Brain microvascular endothelial cell (primary cell): ENCODE results near the gene NELFCD.
"Not testable (repeated sequence)": the region's sequence is repeated elsewhere in the genome, so short reads cannot be mapped to it uniquely, and the experiment has no call there.

Experiments
- DNase-seq: peaks from one replicate; pipeline ENCODE4 v3.0.0-alpha.2; 2020
- H3K27ac ChIP-seq: fragments of 250-450 bp; sonication (Bioruptor Pico); 2 replicates; pipeline ENCODE4 v1.5.1; 2020; ENCODE audit warnings: mild to moderate bottlenecking, moderate library complexity
- H3K27me3 ChIP-seq: fragments of 250-450 bp; sonication (Bioruptor Pico); replicated peaks from 2 replicates; pipeline ENCODE4 v1.5.1; 2020; ENCODE audit warnings: mild to moderate bottlenecking
- H3K36me3 ChIP-seq: fragments of 250-450 bp; sonication (Bioruptor Pico); replicated peaks from 2 replicates; pipeline ENCODE4 v1.5.1; 2020; ENCODE audit warnings: mild to moderate bottlenecking
- H3K4me3 ChIP-seq: 2 replicates; pipeline ENCODE4 v1.5.1; 2011; ENCODE audit warnings: low read depth, mild to moderate bottlenecking, control low read depth, low read length, moderate library complexity
- in situ Hi-C: cut with HindIII; loops from 2 replicates; pipeline ENCODE4 v1.10.0; 2017; ENCODE audit warnings: low sequenced_read_pairs, low pct_ligation_motif_present
- TF ChIP-seq, protein P1 (sequence below): IDR thresholded peaks from 2 replicates; pipeline ENCODE4 v1.5.1; 2011; ENCODE audit warnings: low read depth, mild to moderate bottlenecking, moderate library complexity, low read length, control low read depth, inconsistent platforms; ENCODE audit errors: missing control alignments

NELFCD gene

DNA sequence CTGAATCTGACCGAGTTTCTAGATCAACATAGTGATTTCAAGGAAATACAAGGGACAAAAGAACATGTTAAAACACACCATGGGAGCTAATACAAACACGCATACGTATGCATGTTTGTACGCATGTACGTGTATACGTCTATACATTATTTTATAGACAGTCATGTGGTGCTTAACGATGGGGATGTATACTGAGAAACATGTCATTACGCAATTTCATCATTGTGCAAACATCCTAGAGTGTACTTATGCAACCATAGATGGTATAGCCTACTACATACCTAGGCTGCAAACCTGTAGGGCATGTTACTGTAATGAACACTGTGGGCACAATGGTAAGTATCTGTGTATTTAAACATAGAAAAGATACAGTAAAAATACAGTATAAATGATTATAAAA, 25.0 kb upstream of the NELFCD start:
- Histone ChIP-seq H3K27me3 (no peaks in the 10 kb centered on the region), H3K4me3 (no peak overlapping the region), H3K27ac (no peak overlapping the region), H3K36me3 (no peaks in the 10 kb centered on the region)
- DNase-seq, result no peak
- TF ChIP-seq, protein P1, sequence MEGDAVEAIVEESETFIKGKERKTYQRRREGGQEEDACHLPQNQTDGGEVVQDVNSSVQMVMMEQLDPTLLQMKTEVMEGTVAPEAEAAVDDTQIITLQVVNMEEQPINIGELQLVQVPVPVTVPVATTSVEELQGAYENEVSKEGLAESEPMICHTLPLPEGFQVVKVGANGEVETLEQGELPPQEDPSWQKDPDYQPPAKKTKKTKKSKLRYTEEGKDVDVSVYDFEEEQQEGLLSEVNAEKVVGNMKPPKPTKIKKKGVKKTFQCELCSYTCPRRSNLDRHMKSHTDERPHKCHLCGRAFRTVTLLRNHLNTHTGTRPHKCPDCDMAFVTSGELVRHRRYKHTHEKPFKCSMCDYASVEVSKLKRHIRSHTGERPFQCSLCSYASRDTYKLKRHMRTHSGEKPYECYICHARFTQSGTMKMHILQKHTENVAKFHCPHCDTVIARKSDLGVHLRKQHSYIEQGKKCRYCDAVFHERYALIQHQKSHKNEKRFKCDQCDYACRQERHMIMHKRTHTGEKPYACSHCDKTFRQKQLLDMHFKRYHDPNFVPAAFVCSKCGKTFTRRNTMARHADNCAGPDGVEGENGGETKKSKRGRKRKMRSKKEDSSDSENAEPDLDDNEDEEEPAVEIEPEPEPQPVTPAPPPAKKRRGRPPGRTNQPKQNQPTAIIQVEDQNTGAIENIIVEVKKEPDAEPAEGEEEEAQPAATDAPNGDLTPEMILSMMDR, result no peak
- in situ Hi-C loops, result no loop called here

GRCh38 chr20:58959652-58960051, 21.4 kb upstream of the NELFCD start:
- Histone ChIP-seq H3K4me3 (no peak overlapping the region), H3K36me3 (no peaks in the 10 kb centered on the region), H3K27me3 (no peaks in the 10 kb centered on the region), H3K27ac (no peak overlapping the region)
- in situ Hi-C loops, result no loop called here
- TF ChIP-seq, protein P1, result no peak
- DNase-seq, result no peak

GRCh38 chr20:58963060-58963584, 17.9 kb upstream of the NELFCD start:
- in situ Hi-C loops, result no loop called here
- no peaks in the 10 kb centered on the region for H3K36me3 ChIP-seq
- H3K4me3 ChIP-seq, result no peak overlapping the region
- TF ChIP-seq, protein P1, result no peak
- H3K27ac ChIP-seq, result no peak overlapping the region
- H3K27me3 ChIP-seq, result no peaks in the 10 kb centered on the region
- no peak for DNase-seq

DNA sequence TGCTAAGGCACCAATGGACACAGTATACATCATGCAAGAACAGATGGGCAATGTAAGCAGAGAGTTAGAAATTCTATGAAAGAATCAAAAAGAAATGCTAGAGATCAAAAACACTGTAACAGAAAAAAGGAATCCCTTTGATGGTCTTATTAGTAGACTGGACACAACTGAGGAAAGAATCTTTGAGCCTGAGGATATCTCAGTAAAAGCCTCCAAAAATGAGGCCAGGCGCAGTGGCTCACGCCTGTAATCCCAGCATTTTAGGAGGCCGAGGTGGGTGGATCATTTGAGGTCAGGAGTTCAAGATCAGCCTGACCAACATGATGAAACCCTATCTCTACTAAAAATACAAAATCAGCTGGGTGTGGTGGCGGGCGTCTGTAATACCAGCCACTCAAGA, 17.1 kb upstream of the NELFCD start:
- DNase-seq, H3K27ac ChIP-seq, H3K36me3 ChIP-seq, H3K27me3 ChIP-seq, in situ Hi-C loops, H3K4me3 ChIP-seq: not testable (repeated sequence)

- H3K36me3 ChIP-seq, result no peaks in the 10 kb centered on the region
- H3K27ac ChIP-seq, result no peak overlapping the region
- TF ChIP-seq, protein P1, result no peak
- H3K27me3 ChIP-seq, result no peaks in the 10 kb centered on the region
- no peak for DNase-seq
- in situ Hi-C loops, result no loop called here
- no peak overlapping the region for H3K4me3 ChIP-seq
These were observed 15.6 kb upstream of the NELFCD start for GRCh38 chr20:58965270-58966064.

DNA sequence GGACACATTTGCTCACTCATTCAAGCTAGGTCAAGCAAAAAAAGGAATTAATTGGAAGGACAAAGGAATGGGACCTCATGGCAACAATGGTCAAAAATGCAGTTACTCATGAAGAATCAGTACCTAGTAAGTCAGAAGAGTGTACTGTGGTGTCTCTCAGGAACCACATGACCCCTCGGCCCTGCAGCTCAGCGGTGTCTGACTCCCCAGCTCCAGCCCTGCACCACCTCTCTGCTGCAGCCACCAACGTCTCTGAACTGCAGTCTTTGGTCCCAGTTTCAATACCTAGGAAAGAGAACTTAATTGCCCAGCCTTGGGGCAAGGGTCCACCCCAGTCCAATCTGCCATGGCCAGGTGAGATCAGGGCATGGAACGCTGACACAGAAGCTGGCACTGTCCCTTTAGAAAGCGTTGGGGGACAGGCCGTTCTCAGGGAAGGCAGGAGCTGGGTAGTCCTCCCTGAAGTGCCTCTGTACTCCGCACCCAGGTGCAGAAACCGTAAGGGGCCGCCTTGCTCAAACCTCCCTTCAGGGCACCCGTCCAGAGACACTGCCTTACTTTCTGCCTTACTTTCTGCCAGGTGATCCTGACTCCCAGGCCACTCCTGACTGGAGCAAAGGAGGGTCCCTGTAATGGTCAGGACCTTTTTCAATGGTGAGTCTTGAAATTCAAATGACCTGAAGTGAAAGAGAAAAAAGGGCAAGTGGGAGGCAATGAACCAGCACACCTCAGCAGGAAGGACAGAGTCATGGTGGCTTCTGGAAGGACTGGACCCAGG, 13.2 kb upstream of the NELFCD start:
- no peak for DNase-seq
- no peak overlapping the region for H3K27ac ChIP-seq
- in situ Hi-C loops, result no loop called here
- H3K36me3 ChIP-seq, result no peaks in the 10 kb centered on the region
- no peaks in the 10 kb centered on the region for H3K27me3 ChIP-seq
- TF ChIP-seq, protein P1, result no peak
- H3K4me3 ChIP-seq, result no peak overlapping the region
